SH-SY5Y (cell line): ENCODE measurements around the gene ITGB3.

ENCODE experiments used
- GATA2 ChIP-seq: IDR thresholded peaks from 2 replicates; pipeline ENCODE4 v1.6.1; 2011; ENCODE audit warnings: mild to moderate bottlenecking, low read depth, low read length
- GATA3 ChIP-seq: IDR thresholded peaks from 2 replicates; pipeline ENCODE4 v1.6.1; 2011; ENCODE audit warnings: low read depth, mild to moderate bottlenecking, low read length, moderate library complexity

- TF ChIP-seq GATA2 (no peak), GATA3 (no peak)
These were observed 8.9 kb upstream of the ITGB3 start for GRCh38 chr17:47244697-47245096.
